Gastrocnemius medialis (tissue), 4 donors: ENCODE measurements around the gene SLC7A11.

Source experiments
- CTCF ChIP-seq, 5 experiments: fragments of 450-650 bp in 3 of 5; fragments of 200-600 bp in 2 of 5; sonication (generic) in 2 of 5; IDR thresholded peaks in 4 of 5; conservative IDR thresholded peaks in 1 of 5; 1 replicate in 4 of 5; 2 replicates in 1 of 5; pipeline ENCODE4 v1.5.1; 2016 to 2019; ENCODE audit warnings: antibody characterized with exemption in 5 of 5, mild to moderate bottlenecking in 3 of 5, moderate library complexity in 3 of 5
- POLR2A ChIP-seq, 2 donors: fragments of 450-650 bp; IDR thresholded peaks; one replicate each; pipeline ENCODE4 v1.6.1; 2017; ENCODE audit warnings: antibody characterized with exemption in 2 of 2, mild to moderate bottlenecking in 2 of 2, moderate library complexity in 2 of 2

- TF ChIP-seq POLR2A (IDR thresholded peaks at IDR 0.05): no peak
- no peak for TF ChIP-seq CTCF (IDR thresholded peaks at IDR 0.05 in 4 of 5, conservative IDR thresholded peaks at IDR 0.05 in 1 of 5)
Observed at GRCh38 chr4:138256608-138257007, 14.5 kb upstream of the SLC7A11 start.
